ENCODE results near the gene PLCL1. TPM values are rescaled to one million over a fixed set of nuclear protein-coding genes. Genes with fewer than 3 reads are reported as not detected.

PLCL1 gene
- total RNA-seq, 1 donor from 2014 or later, result 2.0 TPM

- Mint-ChIP-seq H3K9me3 (peaks cover 11% of the 10 kb centered on the region), H3K4me3 (no peak overlapping the region), H3K27ac (no peak overlapping the region), H3K4me1 (no peaks in the 10 kb centered on the region), H3K27me3 (ENCODE audit: low read depth) (peaks cover 4% of the 10 kb centered on the region), H3K36me3 (no peaks in the 10 kb centered on the region)
- TF ChIP-seq CTCF (IDR thresholded peaks at IDR 0.05; ENCODE audit: unreplicated experiment), result no peak
- DNase-seq (ENCODE audit: low spot score in 2 of 2, unreplicated experiment in 2 of 2), result no peak
Observed at GRCh38 chr2:197986977-197987376, 182.6 kb downstream of the PLCL1 start.

GRCh38 chr2:197990356-197990755, 186.0 kb downstream of the PLCL1 start:
- Mint-ChIP-seq H3K27me3 (ENCODE audit: low read depth) (peaks cover 18% of the 10 kb centered on the region), H3K4me3 (no peak overlapping the region), H3K27ac (no peak overlapping the region), H3K4me1 (peaks cover 8% of the 10 kb centered on the region), H3K36me3 (no peaks in the 10 kb centered on the region), H3K9me3 (peaks cover 11% of the 10 kb centered on the region)
- DNase-seq (ENCODE audit: low spot score in 2 of 2, unreplicated experiment in 2 of 2), result no peak
- TF ChIP-seq CTCF (IDR thresholded peaks at IDR 0.05; ENCODE audit: unreplicated experiment), result no peak

GRCh38 chr2:197992482-197993133, 188.2 kb downstream of the PLCL1 start:
- Mint-ChIP-seq H3K9me3 (peaks cover 11% of the 10 kb centered on the region), H3K27ac (no peak overlapping the region), H3K4me1 (peaks cover 14% of the 10 kb centered on the region), H3K4me3 (no peak overlapping the region), H3K27me3 (ENCODE audit: low read depth) (peaks cover 18% of the 10 kb centered on the region), H3K36me3 (no peaks in the 10 kb centered on the region)
- no peak for DNase-seq (ENCODE audit: low spot score in 2 of 2, unreplicated experiment in 2 of 2)
- TF ChIP-seq CTCF (IDR thresholded peaks at IDR 0.05; ENCODE audit: unreplicated experiment), result no peak

GRCh38 chr2:197993363-197993762, 189.0 kb downstream of the PLCL1 start:
- DNase-seq (ENCODE audit: low spot score in 2 of 2, unreplicated experiment in 2 of 2), result no peak
- Mint-ChIP-seq H3K4me1 (peaks cover 14% of the 10 kb centered on the region), H3K27ac (no peak overlapping the region), H3K36me3 (no peaks in the 10 kb centered on the region), H3K9me3 (peaks cover 11% of the 10 kb centered on the region), H3K4me3 (no peak overlapping the region), H3K27me3 (ENCODE audit: low read depth) (peaks cover 17% of the 10 kb centered on the region)
- TF ChIP-seq CTCF (IDR thresholded peaks at IDR 0.05; ENCODE audit: unreplicated experiment), result no peak

- DNase-seq (ENCODE audit: low spot score in 2 of 2, unreplicated experiment in 2 of 2), result no peak
- Mint-ChIP-seq H3K27me3 (ENCODE audit: low read depth) (peaks cover 20% of the 10 kb centered on the region), H3K4me3 (no peak overlapping the region), H3K4me1 (peaks cover 14% of the 10 kb centered on the region), H3K36me3 (no peaks in the 10 kb centered on the region), H3K9me3 (peaks cover 11% of the 10 kb centered on the region), H3K27ac (no peak overlapping the region)
- TF ChIP-seq CTCF (IDR thresholded peaks at IDR 0.05; ENCODE audit: unreplicated experiment), result no peak
Observed at GRCh38 chr2:197993830-197994229, 189.4 kb downstream of the PLCL1 start.
